K562 (cell line): Measurements from ENCODE around the gene CACNA1A. TPM values are rescaled to one million over a fixed set of nuclear protein-coding genes. Genes with fewer than 3 reads are reported as not detected.
A peak's percentile ranks its signal among the peaks of the same experiment; 100 is the strongest.

Experiments
- ATF7 ChIP-seq: fragments of 450-650 bp; IDR thresholded peaks from 2 replicates; pipeline ENCODE4 v1.7.1; 2014; ENCODE audit warnings: mild to moderate bottlenecking, moderate library complexity
- DPF2 ChIP-seq: fragments of 450-650 bp; IDR thresholded peaks from 2 replicates; pipeline ENCODE4 v1.6.1; 2016
- ELF1 ChIP-seq: fragments of 200-800 bp; sonication (Bioruptor generic); IDR thresholded peaks from 2 replicates; pipeline ENCODE4 v1.6.1; 2016; ENCODE audit warnings: missing genetic modification characterization, missing compliant biosample characterization
- ELF4 ChIP-seq: fragments of 450-650 bp; formaldehyde crosslinking; IDR thresholded peaks from 2 replicates; pipeline ENCODE4 v1.4.0; 2022; ENCODE audit warnings: missing genetic modification characterization
- EP400 ChIP-seq: fragments of 450-650 bp; IDR thresholded peaks from 2 replicates; pipeline ENCODE4 v1.6.1; 2017; ENCODE audit warnings: antibody characterized with exemption, mild to moderate bottlenecking, moderate library complexity
- ETV6 ChIP-seq, 3 experiments: fragments of 150-350 bp in 1 of 3; sonication (generic) in 1 of 3; formaldehyde crosslinking in 1 of 3; IDR thresholded peaks; 2 replicates each; pipeline versions ENCODE4 v1.6.1 to v1.8.0; 2014 to 2022; ENCODE audit warnings: borderline replicate concordance in 2 of 3, low read depth in 2 of 3, antibody characterized with exemption in 1 of 3, low read length in 1 of 3, mild to moderate bottlenecking in 1 of 3, missing genetic modification reagents in 1 of 3
- FOXP1 ChIP-seq: sonication (generic); formaldehyde crosslinking; IDR thresholded peaks from 2 replicates; pipeline ENCODE4 v1.8.0; 2022; ENCODE audit warnings: mild to moderate bottlenecking, missing genetic modification reagents
- HMG20A ChIP-seq: fragments of 450-650 bp; formaldehyde crosslinking; conservative IDR thresholded peaks from 2 replicates; pipeline ENCODE4 v1.4.0; 2020; ENCODE audit warnings: mild to moderate bottlenecking, mixed read lengths
- HSF4 ChIP-seq: fragments of 250-450 bp; sonication (Bioruptor Pico); IDR thresholded peaks from 2 replicates; pipeline ENCODE4 v2.1.2; 2022; ENCODE audit warnings: mild to moderate bottlenecking, moderate library complexity, borderline replicate concordance
- JUN ChIP-seq, 2 experiments: sonication (generic) in 1 of 2; formaldehyde crosslinking in 1 of 2; IDR thresholded peaks; 2 replicates each; pipeline versions ENCODE4 v1.6.1 to v1.8.0; 2012 to 2022; ENCODE audit warnings: borderline replicate concordance in 2 of 2, mild to moderate bottlenecking in 2 of 2, improper control_type of control experiment in 1 of 2, low read depth in 1 of 2, low read length in 1 of 2, missing genetic modification reagents in 1 of 2
- KDM1A ChIP-seq, 2 experiments: fragments of 450-650 bp; IDR thresholded peaks; 2 replicates each; pipeline ENCODE4 v1.6.1; 2016; ENCODE audit warnings: mild to moderate bottlenecking in 2 of 2
- NCOA4 ChIP-seq: fragments of 450-650 bp; IDR thresholded peaks from 2 replicates; pipeline ENCODE4 v1.6.1; 2018; ENCODE audit warnings: mild to moderate bottlenecking; ENCODE audit not compliant: partially characterized antibody
- NEUROD1 ChIP-seq: fragments of 150-350 bp; IDR thresholded peaks from 2 replicates; pipeline ENCODE4 v1.6.1; 2014; ENCODE audit warnings: borderline replicate concordance, low read length, low read depth; ENCODE audit not compliant: partially characterized antibody
- NFYB ChIP-seq: IDR thresholded peaks from 2 replicates; pipeline ENCODE4 v1.6.1; 2011; ENCODE audit warnings: mild to moderate bottlenecking, moderate library complexity; ENCODE audit not compliant: insufficient read length; ENCODE audit errors: extremely low read depth
- PHB ChIP-seq: fragments of 250-450 bp; sonication (Bioruptor Pico); IDR thresholded peaks from 2 replicates; pipeline ENCODE4 v1.5.0; 2021
- PYGO2 ChIP-seq: fragments of 450-650 bp; IDR thresholded peaks from 2 replicates; pipeline ENCODE4 v1.6.1; 2016; ENCODE audit warnings: mild to moderate bottlenecking, missing genetic modification characterization, moderate library complexity, missing compliant biosample characterization
- TSC22D4 ChIP-seq: fragments of 450-650 bp; IDR thresholded peaks from 2 replicates; pipeline ENCODE4 v1.6.1; 2016; ENCODE audit warnings: missing genetic modification characterization, missing biosample characterization, control low read depth
- U2AF1 ChIP-seq: fragments of 200-400 bp; formaldehyde crosslinking; optimal IDR thresholded peaks from 2 replicates; pipeline ENCODE3; 2017; ENCODE audit warnings: mild to moderate bottlenecking, low read depth, low read length, moderate library complexity
- ZBTB12 ChIP-seq: fragments of 250-450 bp; sonication (Bioruptor Pico); IDR thresholded peaks from 2 replicates; pipeline ENCODE4 v1.4.0; 2020
- ZBTB2 ChIP-seq: fragments of 450-650 bp; IDR thresholded peaks from 2 replicates; pipeline ENCODE4 v1.6.1; 2016; ENCODE audit warnings: antibody characterized with exemption
- ZSCAN32 ChIP-seq: fragments of 450-650 bp; formaldehyde crosslinking; IDR thresholded peaks from 2 replicates; pipeline ENCODE4 v1.4.0; 2020; ENCODE audit warnings: mild to moderate bottlenecking, moderate library complexity
- polyA plus RNA-seq, 8 experiments: library from polyadenylated mRNA; depleted of rRNA in 4 of 8; stranded (reverse) in 5 of 8; unstranded in 3 of 8; fragments of >200 nt; fragmentation: Nextera tagmentation in 2 of 8; fragmentation: Illumina TruSeq in 1 of 8; extraction: Ambion mirVana in 2 of 8; extraction: Trizol in 1 of 8; gene quantifications; 2 replicates each; pipeline versions ENCODE4 v1.2.1 to v1.2.3, GENCODE V29; 2011 to 2014; ENCODE audit warnings: inconsistent platforms in 1 of 8, missing spikeins in 1 of 8
- total RNA-seq, 7 experiments: library from RNA; depleted of rRNA in 6 of 7; stranded (reverse); fragments of >200 nt in 6 of 7; fragmentation: Illumina TruSeq in 2 of 7; extraction: Trizol in 2 of 7; gene quantifications; 2 replicates each; pipeline versions ENCODE4 v1.2.1 to v1.2.3, GENCODE V29; 2011 to 2021; ENCODE audit warnings: low replicate concordance in 1 of 7
- TF ChIP-seq, protein P1 (sequence below): IDR thresholded peaks from 2 replicates; pipeline ENCODE4 v1.6.1; 2011; ENCODE audit not compliant: insufficient read length; ENCODE audit errors: extremely low read depth
- TF ChIP-seq, protein P2 (sequence below): fragments of 250-450 bp; sonication (Bioruptor Pico); IDR thresholded peaks from 2 replicates; pipeline ENCODE4 v1.5.0; 2022; ENCODE audit warnings: mild to moderate bottlenecking

The CACNA1A gene
- total and polyA plus RNA-seq, 9 of the 15 experiments (the other 6 are each of a cell fraction or from before 2014, with no cell fraction given): 0.03 to 0.20 (median 0.09) TPM; not detected in 1

GRCh38 chr19:13260883-13261653 is 245.2 kb downstream of the CACNA1A start (continued):
- TF ChIP-seq NCOA4 (no peak), ELF1 (tag) (no peak), ZBTB12 (CRISPR knock-in tag) (no peak), DPF2 (peak; percentile 41; the same call in 1 of the 2 replicates), TSC22D4 (tag) (no peak), EP400 (no peak), PHB (CRISPR knock-in tag) (no peak), ATF7 (0 out of 2 replicates have a peak, but pooled peaks have one; percentile 19), PYGO2 (tag) (no peak), ELF4 (CRISPR knock-in tag) (no peak), HMG20A (CRISPR knock-in tag) (no peak), ZSCAN32 (CRISPR knock-in tag) (no peak), FOXP1 (CRISPR knock-in tag) (no peak), ZBTB2 (no peak), HSF4 (CRISPR knock-in tag) (no peak), NFYB (no peak), JUN (IDR thresholded peaks at IDR 0.05; ENCODE audit: borderline replicate concordance, low read depth, low read length) (peak; percentile 94), JUN (CRISPR knock-in tag; IDR thresholded peaks at IDR 0.05; ENCODE audit: borderline replicate concordance) (0 out of 2 replicates have a peak, but pooled peaks have one; percentile 59), ETV6 (IDR thresholded peaks at IDR 0.05; ENCODE audit: borderline replicate concordance in 1 of 2, low read depth in 2 of 2, low read length in 1 of 2) (no peak), ETV6 (CRISPR knock-in tag; IDR thresholded peaks at IDR 0.05; ENCODE audit: borderline replicate concordance) (no peak), KDM1A (IDR thresholded peaks at IDR 0.05) (no peak), U2AF1 (no peak), NEUROD1 (no peak)
- TF ChIP-seq, protein P1, sequence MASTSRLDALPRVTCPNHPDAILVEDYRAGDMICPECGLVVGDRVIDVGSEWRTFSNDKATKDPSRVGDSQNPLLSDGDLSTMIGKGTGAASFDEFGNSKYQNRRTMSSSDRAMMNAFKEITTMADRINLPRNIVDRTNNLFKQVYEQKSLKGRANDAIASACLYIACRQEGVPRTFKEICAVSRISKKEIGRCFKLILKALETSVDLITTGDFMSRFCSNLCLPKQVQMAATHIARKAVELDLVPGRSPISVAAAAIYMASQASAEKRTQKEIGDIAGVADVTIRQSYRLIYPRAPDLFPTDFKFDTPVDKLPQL: no peak
- TF ChIP-seq, protein P2, sequence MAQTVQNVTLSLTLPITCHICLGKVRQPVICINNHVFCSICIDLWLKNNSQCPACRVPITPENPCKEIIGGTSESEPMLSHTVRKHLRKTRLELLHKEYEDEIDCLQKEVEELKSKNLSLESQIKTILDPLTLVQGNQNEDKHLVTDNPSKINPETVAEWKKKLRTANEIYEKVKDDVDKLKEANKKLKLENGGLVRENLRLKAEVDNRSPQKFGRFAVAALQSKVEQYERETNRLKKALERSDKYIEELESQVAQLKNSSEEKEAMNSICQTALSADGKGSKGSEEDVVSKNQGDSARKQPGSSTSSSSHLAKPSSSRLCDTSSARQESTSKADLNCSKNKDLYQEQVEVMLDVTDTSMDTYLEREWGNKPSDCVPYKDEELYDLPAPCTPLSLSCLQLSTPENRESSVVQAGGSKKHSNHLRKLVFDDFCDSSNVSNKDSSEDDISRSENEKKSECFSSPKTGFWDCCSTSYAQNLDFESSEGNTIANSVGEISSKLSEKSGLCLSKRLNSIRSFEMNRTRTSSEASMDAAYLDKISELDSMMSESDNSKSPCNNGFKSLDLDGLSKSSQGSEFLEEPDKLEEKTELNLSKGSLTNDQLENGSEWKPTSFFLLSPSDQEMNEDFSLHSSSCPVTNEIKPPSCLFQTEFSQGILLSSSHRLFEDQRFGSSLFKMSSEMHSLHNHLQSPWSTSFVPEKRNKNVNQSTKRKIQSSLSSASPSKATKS (CRISPR knock-in tag): no peak
